Liver (tissue), 3 donors: ENCODE data around the gene GULP1.

ENCODE experiments used
- CTCF ChIP-seq: fragments of 150-350 bp; IDR thresholded peaks from 2 replicates; pipeline ENCODE4 v1.5.1; 2017; ENCODE audit warnings: improper control_type of control experiment, low read depth, low read length; ENCODE audit not compliant: missing input control
- JUND ChIP-seq, 2 donors: IDR thresholded peaks; 2 replicates each; pipeline ENCODE4 v1.6.1; 2016; ENCODE audit warnings: antibody characterized with exemption in 2 of 2
- donor health status: healthy.
- donor health status: healthy.

DNA sequence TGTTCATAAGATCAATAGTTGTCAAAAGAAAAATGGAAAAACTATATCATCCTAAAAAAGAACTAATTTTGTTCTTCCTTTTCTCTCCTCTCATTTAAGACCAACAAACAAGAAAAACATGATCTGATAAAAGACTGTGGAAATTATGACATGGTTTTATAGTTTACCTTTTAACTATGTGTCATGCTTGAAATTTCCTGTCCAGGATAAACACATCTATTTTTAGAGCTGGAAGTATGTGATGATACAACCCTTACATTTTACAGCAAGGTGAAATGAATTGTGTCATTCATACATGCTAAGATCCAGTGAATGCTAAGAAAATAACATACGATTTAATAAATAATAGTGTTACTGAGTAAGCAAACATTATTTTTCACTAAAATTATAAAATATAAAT, 89.9 kb downstream of the GULP1 start:
- TF ChIP-seq JUND (IDR thresholded peaks at IDR 0.05) (no peak), CTCF (no peak)
